ENCODE results near the gene PDXK.
A peak's percentile ranks its signal among the peaks of the same experiment; 100 is the strongest.

PDXK gene

GRCh38 chr21:43809853-43810504 lies 91.0 kb downstream of the PDXK start:
- DNase-seq (ENCODE audit: low spot score), result no peak
- H3K27me3 ChIP-seq (ENCODE audit: insufficient read depth, poor library complexity, severe bottlenecking), result no peaks in the 10 kb centered on the region
- no peak overlapping the region for H3K27ac ChIP-seq (ENCODE audit: poor library complexity, severe bottlenecking)
- H3K4me1 ChIP-seq (ENCODE audit: insufficient read depth, poor library complexity, severe bottlenecking), result peaks cover 15% of the 10 kb centered on the region
- ATAC-seq (ENCODE audit: low read depth), result no peak
- TF ChIP-seq CTCF (IDR thresholded peaks at IDR 0.05; ENCODE audit: poor library complexity, severe bottlenecking), result no peak
- peaks cover 3% of the 10 kb centered on the region; the same call in 1 of the 2 replicates for H3K36me3 ChIP-seq (ENCODE audit: low read depth)
- no peaks in the 10 kb centered on the region for H3K9me3 ChIP-seq (ENCODE audit: severe bottlenecking)
- H3K4me3 ChIP-seq (ENCODE audit: severe bottlenecking), result no peak overlapping the region

GRCh38 chr21:43810505-43811261 lies 91.8 kb downstream of the PDXK start:
- peaks cover 3% of the 10 kb centered on the region; the same call in 1 of the 2 replicates for H3K36me3 ChIP-seq (ENCODE audit: low read depth)
- peaks cover 15% of the 10 kb centered on the region for H3K4me1 ChIP-seq (ENCODE audit: insufficient read depth, poor library complexity, severe bottlenecking)
- H3K4me3 ChIP-seq (ENCODE audit: severe bottlenecking), result no peak overlapping the region
- DNase-seq (ENCODE audit: low spot score) (no peak), ATAC-seq (ENCODE audit: low read depth) (peak; percentile 28)
- no peaks in the 10 kb centered on the region for H3K9me3 ChIP-seq (ENCODE audit: severe bottlenecking)
- peak; percentile 84 for TF ChIP-seq CTCF (IDR thresholded peaks at IDR 0.05; ENCODE audit: poor library complexity, severe bottlenecking)
- no peak overlapping the region for H3K27ac ChIP-seq (ENCODE audit: poor library complexity, severe bottlenecking)
- H3K27me3 ChIP-seq (ENCODE audit: insufficient read depth, poor library complexity, severe bottlenecking), result no peaks in the 10 kb centered on the region

GRCh38 chr21:43811262-43812105 lies 92.6 kb downstream of the PDXK start:
- ATAC-seq (ENCODE audit: low read depth) (no peak), DNase-seq (ENCODE audit: low spot score) (no peak)
- H3K9me3 ChIP-seq (ENCODE audit: severe bottlenecking), result no peaks in the 10 kb centered on the region
- no peaks in the 10 kb centered on the region for H3K27me3 ChIP-seq (ENCODE audit: insufficient read depth, poor library complexity, severe bottlenecking)
- peaks cover 15% of the 10 kb centered on the region for H3K4me1 ChIP-seq (ENCODE audit: insufficient read depth, poor library complexity, severe bottlenecking)
- H3K4me3 ChIP-seq (ENCODE audit: severe bottlenecking), result peak overlapping the region; percentile 2
- TF ChIP-seq CTCF (IDR thresholded peaks at IDR 0.05; ENCODE audit: poor library complexity, severe bottlenecking), result no peak
- H3K36me3 ChIP-seq (ENCODE audit: low read depth), result no peaks in the 10 kb centered on the region
- H3K27ac ChIP-seq (ENCODE audit: poor library complexity, severe bottlenecking), result peak overlapping the region; percentile 32
